A549 treated with AZD9567 at 1 μM for 4 hours (cell line): ENCODE data around the gene TNFSF8. TPM values are rescaled to one million over a fixed set of nuclear protein-coding genes. Genes with fewer than 3 reads are reported as not detected.

ENCODE experiments used
- total RNA-seq: library from RNA; stranded (reverse); fragments of 200-300 nt; extraction: Qiagen RNA extraction; gene quantifications from 5 replicates; pipeline ENCODE4 v1.2.3, GENCODE V29; 2022; ENCODE audit not compliant: insufficient read depth

The TNFSF8 gene, protein sequence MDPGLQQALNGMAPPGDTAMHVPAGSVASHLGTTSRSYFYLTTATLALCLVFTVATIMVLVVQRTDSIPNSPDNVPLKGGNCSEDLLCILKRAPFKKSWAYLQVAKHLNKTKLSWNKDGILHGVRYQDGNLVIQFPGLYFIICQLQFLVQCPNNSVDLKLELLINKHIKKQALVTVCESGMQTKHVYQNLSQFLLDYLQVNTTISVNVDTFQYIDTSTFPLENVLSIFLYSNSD
- total RNA-seq = not detected in 5 replicates

GRCh38 chr9:114930056-114930812, at the start of gene TNFSF8:
Gene TNFSF8 (minus strand): TSS chr9:114930591. CDS start chr9:114930303, 288 bp downstream.

Other genes starting within 250 kb of the TNFSF8 start
- gene TEX48, start 248.4 kb downstream of the TNFSF8 start, total RNA-seq = not detected in 5 replicates
- 0.05 to 0.56 TPM (median 0.08 TPM) in 5 replicates for gene TNFSF15, start 124.6 kb downstream of the TNFSF8 start, total RNA-seq
- 0.43 to 0.75 TPM (median 0.70 TPM) in 5 replicates for gene TNC, start 187.6 kb upstream of the TNFSF8 start, total RNA-seq